Measurements from ENCODE around the gene GRID1.

DNA sequence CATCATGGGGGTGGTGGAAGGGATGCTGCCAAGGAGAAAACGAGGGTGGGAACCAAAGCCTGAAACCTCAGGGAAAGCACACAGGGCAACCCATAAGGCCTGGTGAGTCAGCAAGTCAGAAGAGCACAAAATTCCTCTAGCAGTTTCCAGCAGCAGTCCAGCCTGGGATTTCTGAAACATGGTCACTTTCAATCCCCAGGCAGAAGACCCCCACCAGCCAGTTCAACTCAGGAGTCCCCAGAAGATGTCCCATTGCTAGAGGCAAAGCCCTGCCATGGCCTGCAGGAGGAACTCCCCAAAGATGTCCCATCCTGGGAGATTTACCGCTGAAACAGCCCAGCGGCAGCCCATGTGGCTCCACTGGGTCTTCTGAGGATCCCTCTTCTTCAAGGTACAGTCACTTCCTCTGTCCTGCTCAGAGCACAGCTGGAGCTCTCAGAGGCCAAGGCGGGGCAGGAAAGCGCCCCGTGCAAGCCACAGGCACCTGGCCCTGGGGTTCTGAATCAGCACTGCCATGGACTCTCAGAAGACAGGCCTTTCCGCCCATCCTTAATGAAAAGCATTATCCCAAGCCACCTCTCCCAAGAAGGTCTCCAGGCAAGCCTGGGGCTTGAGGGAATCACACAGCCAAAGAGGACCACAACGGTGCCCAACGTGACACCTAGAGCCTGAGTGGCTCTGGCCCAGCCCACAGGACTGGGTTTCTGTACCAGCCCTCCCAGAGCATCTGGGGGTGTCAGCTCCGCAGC is 196.9 kb downstream of the GRID1 start:
- TF ChIP-seq, protein P1, sequence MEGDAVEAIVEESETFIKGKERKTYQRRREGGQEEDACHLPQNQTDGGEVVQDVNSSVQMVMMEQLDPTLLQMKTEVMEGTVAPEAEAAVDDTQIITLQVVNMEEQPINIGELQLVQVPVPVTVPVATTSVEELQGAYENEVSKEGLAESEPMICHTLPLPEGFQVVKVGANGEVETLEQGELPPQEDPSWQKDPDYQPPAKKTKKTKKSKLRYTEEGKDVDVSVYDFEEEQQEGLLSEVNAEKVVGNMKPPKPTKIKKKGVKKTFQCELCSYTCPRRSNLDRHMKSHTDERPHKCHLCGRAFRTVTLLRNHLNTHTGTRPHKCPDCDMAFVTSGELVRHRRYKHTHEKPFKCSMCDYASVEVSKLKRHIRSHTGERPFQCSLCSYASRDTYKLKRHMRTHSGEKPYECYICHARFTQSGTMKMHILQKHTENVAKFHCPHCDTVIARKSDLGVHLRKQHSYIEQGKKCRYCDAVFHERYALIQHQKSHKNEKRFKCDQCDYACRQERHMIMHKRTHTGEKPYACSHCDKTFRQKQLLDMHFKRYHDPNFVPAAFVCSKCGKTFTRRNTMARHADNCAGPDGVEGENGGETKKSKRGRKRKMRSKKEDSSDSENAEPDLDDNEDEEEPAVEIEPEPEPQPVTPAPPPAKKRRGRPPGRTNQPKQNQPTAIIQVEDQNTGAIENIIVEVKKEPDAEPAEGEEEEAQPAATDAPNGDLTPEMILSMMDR (IDR thresholded peaks at IDR 0.05), result no peak
- TF ChIP-seq POLR2A (IDR thresholded peaks at IDR 0.05), result no peak

Data from lower leg skin (tissue), 3 donors.